Activated CD4-positive, alpha-beta memory T cell treated with anti-CD3 and anti-CD28 coated beads, Interleukin-2, amount 10 ng/mL, durations not matched to agents 7 days and 5 days (primary cell): ENCODE results near the gene ZNF35. TPM values are rescaled to one million over a fixed set of nuclear protein-coding genes. Genes with fewer than 3 reads are reported as not detected.
A peak's percentile ranks its signal among the peaks of the same experiment; 100 is the strongest.
"Not testable (repeated sequence)": the region's sequence is repeated elsewhere in the genome, so short reads cannot be mapped to it uniquely, and the experiment has no call there.

ENCODE experiments used
- CTCF ChIA-PET: fragments of 350-600 bp; sonication (Branson Sonifier 250); formaldehyde crosslinking; loops from one replicate; lab custom pipeline; 2021; ENCODE audit warnings: antibody characterized with exemption, inconsistent platforms; lab: Charles Lee
- POLR2A ChIA-PET: fragments of 350-600 bp; sonication (Branson Sonifier 250); formaldehyde crosslinking; loops from one replicate; lab custom pipeline; 2021; ENCODE audit warnings: antibody characterized with exemption; lab: Charles Lee
- DNase-seq: peaks from one replicate; pipeline ENCODE4 v3.0.0-alpha.2; 2020
- H3K27ac Mint-ChIP-seq: one replicate; pipeline ENCODE4 v1.8.0; 2021; ENCODE audit warnings: mild to moderate bottlenecking, mixed read lengths
- H3K27me3 Mint-ChIP-seq: one replicate; pipeline ENCODE4 v1.8.0; 2021; ENCODE audit warnings: mixed read lengths
- H3K36me3 Mint-ChIP-seq: one replicate; pipeline ENCODE4 v1.8.0; 2021; ENCODE audit warnings: low read depth, mixed read lengths
- H3K4me1 Mint-ChIP-seq: one replicate; pipeline ENCODE4 v1.8.0; 2021; ENCODE audit warnings: mixed read lengths
- H3K4me3 Mint-ChIP-seq: one replicate; pipeline ENCODE4 v1.8.0; 2021; ENCODE audit warnings: mild to moderate bottlenecking, mixed read lengths
- H3K9me3 Mint-ChIP-seq: one replicate; pipeline ENCODE4 v1.8.0; 2021; ENCODE audit warnings: mixed read lengths
- total RNA-seq, 2 experiments: library from RNA; stranded (reverse); gene quantifications; one replicate each; pipeline ENCODE4 v1.2.3, GENCODE V29; 2021

ZNF35 gene
- total RNA-seq, 2 experiments from 2014 or later: 1.9 to 3.5 TPM

GRCh38 chr3:44661189-44661588 is 12.7 kb downstream of the ZNF35 start:
- H3K27ac Mint-ChIP-seq: no peak overlapping the region
- no peak overlapping the region for H3K4me3 Mint-ChIP-seq
- no peaks in the 10 kb centered on the region for H3K4me1 Mint-ChIP-seq
- H3K9me3 Mint-ChIP-seq: peaks cover 54% of the 10 kb centered on the region
- POLR2A ChIA-PET: no interaction called here
- DNase-seq: no peak
- H3K36me3 Mint-ChIP-seq: peaks cover 51% of the 10 kb centered on the region
- H3K27me3 Mint-ChIP-seq: no peaks in the 10 kb centered on the region
- CTCF ChIA-PET: no interaction called here

- Mint-ChIP-seq H3K4me3 (no peak overlapping the region), H3K9me3 (peaks cover 29% of the 10 kb centered on the region), H3K27ac (no peak overlapping the region), H3K4me1 (no peaks in the 10 kb centered on the region), H3K27me3 (no peaks in the 10 kb centered on the region), H3K36me3 (peaks cover 17% of the 10 kb centered on the region)
- POLR2A ChIA-PET: no interaction called here
- no peak for DNase-seq
- CTCF ChIA-PET: no interaction called here
Measured at GRCh38 chr3:44665173-44665572, 16.6 kb downstream of the ZNF35 start.

GRCh38 chr3:44666346-44666745 is 17.8 kb downstream of the ZNF35 start:
- H3K4me3 Mint-ChIP-seq: no peak overlapping the region
- no peaks in the 10 kb centered on the region for H3K27me3 Mint-ChIP-seq
- no peak overlapping the region for H3K27ac Mint-ChIP-seq
- peaks cover 8% of the 10 kb centered on the region for H3K36me3 Mint-ChIP-seq
- H3K4me1 Mint-ChIP-seq: no peaks in the 10 kb centered on the region
- CTCF ChIA-PET: no interaction called here
- POLR2A ChIA-PET: interaction anchor here (0.6 kb wide), 1 partner anchor 21 kb away, joined by 3 read pairs; no protein-coding TSS in a partner anchor
- H3K9me3 Mint-ChIP-seq: peaks cover 23% of the 10 kb centered on the region
- DNase-seq: no peak

GRCh38 chr3:44669760-44670159 is 21.2 kb downstream of the ZNF35 start:
- no peak for DNase-seq
- Mint-ChIP-seq H3K27ac (no peak overlapping the region), H3K9me3 (peaks cover 24% of the 10 kb centered on the region), H3K4me3 (no peak overlapping the region), H3K36me3 (no peaks in the 10 kb centered on the region), H3K27me3 (no peaks in the 10 kb centered on the region), H3K4me1 (no peaks in the 10 kb centered on the region)
- ChIA-PET POLR2A (no interaction called here), CTCF (no interaction called here)

GRCh38 chr3:44673466-44673865 is 24.9 kb downstream of the ZNF35 start:
- H3K4me3 Mint-ChIP-seq, CTCF ChIA-PET, H3K27ac Mint-ChIP-seq, POLR2A ChIA-PET, H3K4me1 Mint-ChIP-seq, H3K36me3 Mint-ChIP-seq, DNase-seq, H3K27me3 Mint-ChIP-seq: not testable (repeated sequence)
- H3K9me3 Mint-ChIP-seq: peaks cover 19% of the 10 kb centered on the region

- H3K4me1 Mint-ChIP-seq: no peaks in the 10 kb centered on the region
- H3K27me3 Mint-ChIP-seq: no peaks in the 10 kb centered on the region
- no peak overlapping the region for H3K27ac Mint-ChIP-seq
- no peak overlapping the region for H3K4me3 Mint-ChIP-seq
- DNase-seq: no peak
- ChIA-PET POLR2A (no interaction called here), CTCF (interaction anchor here (0.5 kb wide), 1 partner anchor 52 kb away, joined by 4 read pairs; no protein-coding TSS in a partner anchor)
- peaks cover 20% of the 10 kb centered on the region for H3K9me3 Mint-ChIP-seq
- H3K36me3 Mint-ChIP-seq: no peaks in the 10 kb centered on the region
Measured at GRCh38 chr3:44674211-44674610, 25.7 kb downstream of the ZNF35 start.

GRCh38 chr3:44678480-44679116 is 30.1 kb downstream of the ZNF35 start:
- Mint-ChIP-seq H3K4me1 (no peaks in the 10 kb centered on the region), H3K27ac (no peak overlapping the region), H3K36me3 (no peaks in the 10 kb centered on the region), H3K4me3 (no peak overlapping the region), H3K27me3 (no peaks in the 10 kb centered on the region), H3K9me3 (peaks cover 26% of the 10 kb centered on the region)
- ChIA-PET CTCF (no interaction called here), POLR2A (no interaction called here)
- no peak for DNase-seq

GRCh38 chr3:44680921-44681455 is 32.5 kb downstream of the ZNF35 start:
- H3K4me1 Mint-ChIP-seq: peaks cover 6% of the 10 kb centered on the region

GRCh38 chr3:44682182-44682896 is 33.8 kb downstream of the ZNF35 start:
- POLR2A ChIA-PET: no interaction called here
- peaks cover 35% of the 10 kb centered on the region for H3K9me3 Mint-ChIP-seq

More at GRCh38 chr3:44680921-44681455, 32.5 kb downstream of the ZNF35 start:
- POLR2A ChIA-PET: no interaction called here
- H3K4me3 Mint-ChIP-seq: no peak overlapping the region
- peaks cover 10% of the 10 kb centered on the region for H3K36me3 Mint-ChIP-seq
- no peak for DNase-seq
- peaks cover 30% of the 10 kb centered on the region for H3K9me3 Mint-ChIP-seq
- CTCF ChIA-PET: interaction anchor here (0.7 kb wide), 1 partner anchor 36 kb away, joined by 4 read pairs; no protein-coding TSS in a partner anchor
- H3K27ac Mint-ChIP-seq: no peak overlapping the region
- peaks cover 11% of the 10 kb centered on the region for H3K27me3 Mint-ChIP-seq

GRCh38 chr3:44685128-44685800 is 36.7 kb downstream of the ZNF35 start:
- peak overlapping the region; percentile 52 for H3K4me3 Mint-ChIP-seq
- peak; percentile 32 for DNase-seq
- ChIA-PET POLR2A (no interaction called here), CTCF (no interaction called here)
- H3K36me3 Mint-ChIP-seq: peaks cover 17% of the 10 kb centered on the region
- H3K4me1 Mint-ChIP-seq: peaks cover 6% of the 10 kb centered on the region
- peaks cover 11% of the 10 kb centered on the region for H3K27me3 Mint-ChIP-seq
- peaks cover 42% of the 10 kb centered on the region for H3K9me3 Mint-ChIP-seq
- no peak overlapping the region for H3K27ac Mint-ChIP-seq

More at GRCh38 chr3:44682182-44682896, 33.8 kb downstream of the ZNF35 start:
- peaks cover 6% of the 10 kb centered on the region for H3K4me1 Mint-ChIP-seq
- peaks cover 17% of the 10 kb centered on the region for H3K36me3 Mint-ChIP-seq
- no peak overlapping the region for H3K27ac Mint-ChIP-seq
- CTCF ChIA-PET: no interaction called here
- DNase-seq: no peak
- H3K4me3 Mint-ChIP-seq: no peak overlapping the region
- peaks cover 11% of the 10 kb centered on the region for H3K27me3 Mint-ChIP-seq

GRCh38 chr3:44687898-44688297 is 39.4 kb downstream of the ZNF35 start:
- Mint-ChIP-seq H3K4me3 (no peak overlapping the region), H3K27me3 (peaks cover 11% of the 10 kb centered on the region), H3K4me1 (peaks cover 6% of the 10 kb centered on the region), H3K36me3 (peaks cover 17% of the 10 kb centered on the region), H3K27ac (no peak overlapping the region), H3K9me3 (peaks cover 44% of the 10 kb centered on the region)
- no peak for DNase-seq
- ChIA-PET POLR2A (no interaction called here), CTCF (no interaction called here)
